VCaP (cell line): ENCODE measurements around the gene PVR.
"Not testable (repeated sequence)": the region's sequence is repeated elsewhere in the genome, so short reads cannot be mapped to it uniquely, and the experiment has no call there.

Experiments used
- H3K27ac ChIP-seq: fragments of 450-650 bp; 2 replicates; pipeline ENCODE4 v1.5.1; 2017
- CTCF ChIP-seq: fragments of 450-650 bp; conservative IDR thresholded peaks from 2 replicates; pipeline ENCODE4 v1.5.1; 2017; ENCODE audit warnings: mild to moderate bottlenecking, moderate library complexity

Gene PVR

GRCh38 chr19:44627631-44628030 lies 16.1 kb upstream of the PVR start:
- H3K27ac ChIP-seq, result no peak overlapping the region

GRCh38 chr19:44628793-44629192 lies 14.9 kb upstream of the PVR start:
- no peak overlapping the region for H3K27ac ChIP-seq
- TF ChIP-seq CTCF, result no peak

More at GRCh38 chr19:44627631-44628030, 16.1 kb upstream of the PVR start:
- TF ChIP-seq CTCF, result no peak

GRCh38 chr19:44631611-44632010 lies 12.1 kb upstream of the PVR start:
- H3K27ac ChIP-seq, result not testable (repeated sequence)

GRCh38 chr19:44634058-44634457 lies 9.7 kb upstream of the PVR start:
- H3K27ac ChIP-seq, result not testable (repeated sequence)

GRCh38 chr19:44634785-44635184 lies 8.9 kb upstream of the PVR start:
- H3K27ac ChIP-seq, result no peak overlapping the region
- TF ChIP-seq CTCF, result no peak

GRCh38 chr19:44635581-44636438 lies 7.9 kb upstream of the PVR start:
- H3K27ac ChIP-seq, result no peak overlapping the region
- TF ChIP-seq CTCF, result no peak

GRCh38 chr19:44636439-44637389 lies 7.0 kb upstream of the PVR start:
- H3K27ac ChIP-seq, result peak overlapping the region; percentile 93
- no peak for TF ChIP-seq CTCF

- no peak for TF ChIP-seq CTCF
- H3K27ac ChIP-seq, result peak overlapping the region; percentile 93
Observed at GRCh38 chr19:44637390-44637764, 6.3 kb upstream of the PVR start.
